WTC11 (cell line): ENCODE results near the gene IL4I1.

Source experiments
- ATF1 ChIP-seq: sonication (generic); formaldehyde crosslinking; IDR thresholded peaks from 2 replicates; pipeline ENCODE4 v1.8.1; 2023; ENCODE audit warnings: mild to moderate bottlenecking, moderate library complexity, missing genetic modification reagents
- CREB1 ChIP-seq: sonication (generic); formaldehyde crosslinking; IDR thresholded peaks from 2 replicates; pipeline ENCODE4 v1.8.0; 2023; ENCODE audit warnings: mild to moderate bottlenecking, missing genetic modification reagents
- E2F1 ChIP-seq: sonication (generic); formaldehyde crosslinking; IDR thresholded peaks from 2 replicates; pipeline ENCODE4 v1.8.0; 2022; ENCODE audit warnings: mild to moderate bottlenecking, missing genetic modification reagents
- MYBL2 ChIP-seq: sonication (generic); formaldehyde crosslinking; IDR thresholded peaks from 2 replicates; pipeline ENCODE4 v1.8.1; 2023; ENCODE audit warnings: mild to moderate bottlenecking, moderate library complexity, missing genetic modification reagents
- NR2C2 ChIP-seq: sonication (generic); formaldehyde crosslinking; IDR thresholded peaks from 2 replicates; pipeline ENCODE4 v1.8.0; 2022; ENCODE audit warnings: mild to moderate bottlenecking, missing genetic modification reagents
- RORB ChIP-seq: fragments of 250-450 bp; sonication (Bioruptor Pico); IDR thresholded peaks from 2 replicates; pipeline ENCODE4 v1.9.0; 2021; ENCODE audit warnings: mild to moderate bottlenecking
- TCF7 ChIP-seq: sonication (generic); formaldehyde crosslinking; IDR thresholded peaks from 2 replicates; pipeline ENCODE4 v1.8.0; 2022; ENCODE audit warnings: mild to moderate bottlenecking, low read depth, missing genetic modification reagents, moderate library complexity
- TEAD4 ChIP-seq: sonication (generic); formaldehyde crosslinking; IDR thresholded peaks from 2 replicates; pipeline ENCODE4 v1.8.0; 2022; ENCODE audit warnings: mild to moderate bottlenecking, missing genetic modification reagents
- ZNF121 ChIP-seq: sonication (generic); formaldehyde crosslinking; IDR thresholded peaks from 2 replicates; pipeline ENCODE4 v1.8.0; 2023; ENCODE audit warnings: missing genetic modification reagents
- ZNF423 ChIP-seq: fragments of 250-450 bp; sonication (Bioruptor Pico); IDR thresholded peaks from 2 replicates; pipeline ENCODE4 v2.1.2; 2022; ENCODE audit warnings: mild to moderate bottlenecking, moderate library complexity
- TF ChIP-seq, protein P1 (sequence below): fragments of 200-600 bp; IDR thresholded peaks from 2 replicates; pipeline ENCODE4 v1.8.0; 2022; ENCODE audit warnings: antibody characterized with exemption
- TF ChIP-seq, protein P2 (sequence below): sonication (generic); formaldehyde crosslinking; IDR thresholded peaks from 2 replicates; pipeline ENCODE4 v1.8.1; 2023; ENCODE audit warnings: mild to moderate bottlenecking, missing genetic modification reagents
- TF ChIP-seq, protein P3 (sequence below): sonication (generic); formaldehyde crosslinking; IDR thresholded peaks from 2 replicates; pipeline ENCODE4 v1.8.1; 2022; ENCODE audit warnings: missing genetic modification reagents, borderline replicate concordance
- TF ChIP-seq, protein P4 (sequence below): fragments of 250-450 bp; sonication (Bioruptor Pico); IDR thresholded peaks from 2 replicates; pipeline ENCODE4 v1.9.0; 2021; ENCODE audit warnings: mild to moderate bottlenecking, borderline replicate concordance

DNA sequence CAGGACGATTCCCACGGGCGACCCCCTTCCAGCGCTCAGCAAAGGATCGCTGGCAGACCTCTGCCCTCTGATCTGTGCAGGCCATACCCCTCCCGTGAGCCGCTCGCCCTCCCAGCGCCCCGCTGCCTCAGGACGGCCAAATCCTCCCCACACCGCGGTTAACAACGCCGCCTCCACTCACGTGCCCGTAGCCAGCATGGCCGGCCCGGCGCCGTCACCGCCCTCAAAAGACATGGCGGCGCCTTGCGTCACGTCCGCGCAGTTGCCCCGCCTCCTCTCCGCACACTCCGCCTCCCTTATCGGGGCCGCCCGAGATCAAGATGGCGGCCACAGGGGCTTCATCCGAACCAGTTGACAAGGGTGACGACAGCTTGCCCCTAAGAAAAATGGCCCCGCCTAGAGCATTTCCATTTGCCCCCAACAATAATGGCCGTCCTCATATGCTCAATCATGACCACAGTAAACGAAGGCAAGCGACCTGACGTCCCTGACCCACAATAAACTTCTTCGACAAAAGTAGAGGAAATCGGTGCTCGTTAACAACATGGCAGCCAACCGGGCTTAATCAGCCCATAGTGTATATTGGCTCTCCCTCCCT, 20.2 kb downstream of the IL4I1 start:
- TF ChIP-seq, protein P1, sequence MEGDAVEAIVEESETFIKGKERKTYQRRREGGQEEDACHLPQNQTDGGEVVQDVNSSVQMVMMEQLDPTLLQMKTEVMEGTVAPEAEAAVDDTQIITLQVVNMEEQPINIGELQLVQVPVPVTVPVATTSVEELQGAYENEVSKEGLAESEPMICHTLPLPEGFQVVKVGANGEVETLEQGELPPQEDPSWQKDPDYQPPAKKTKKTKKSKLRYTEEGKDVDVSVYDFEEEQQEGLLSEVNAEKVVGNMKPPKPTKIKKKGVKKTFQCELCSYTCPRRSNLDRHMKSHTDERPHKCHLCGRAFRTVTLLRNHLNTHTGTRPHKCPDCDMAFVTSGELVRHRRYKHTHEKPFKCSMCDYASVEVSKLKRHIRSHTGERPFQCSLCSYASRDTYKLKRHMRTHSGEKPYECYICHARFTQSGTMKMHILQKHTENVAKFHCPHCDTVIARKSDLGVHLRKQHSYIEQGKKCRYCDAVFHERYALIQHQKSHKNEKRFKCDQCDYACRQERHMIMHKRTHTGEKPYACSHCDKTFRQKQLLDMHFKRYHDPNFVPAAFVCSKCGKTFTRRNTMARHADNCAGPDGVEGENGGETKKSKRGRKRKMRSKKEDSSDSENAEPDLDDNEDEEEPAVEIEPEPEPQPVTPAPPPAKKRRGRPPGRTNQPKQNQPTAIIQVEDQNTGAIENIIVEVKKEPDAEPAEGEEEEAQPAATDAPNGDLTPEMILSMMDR: no peak
- no peak for TF ChIP-seq TCF7 (CRISPR knock-in tag)
- TF ChIP-seq, protein P2, sequence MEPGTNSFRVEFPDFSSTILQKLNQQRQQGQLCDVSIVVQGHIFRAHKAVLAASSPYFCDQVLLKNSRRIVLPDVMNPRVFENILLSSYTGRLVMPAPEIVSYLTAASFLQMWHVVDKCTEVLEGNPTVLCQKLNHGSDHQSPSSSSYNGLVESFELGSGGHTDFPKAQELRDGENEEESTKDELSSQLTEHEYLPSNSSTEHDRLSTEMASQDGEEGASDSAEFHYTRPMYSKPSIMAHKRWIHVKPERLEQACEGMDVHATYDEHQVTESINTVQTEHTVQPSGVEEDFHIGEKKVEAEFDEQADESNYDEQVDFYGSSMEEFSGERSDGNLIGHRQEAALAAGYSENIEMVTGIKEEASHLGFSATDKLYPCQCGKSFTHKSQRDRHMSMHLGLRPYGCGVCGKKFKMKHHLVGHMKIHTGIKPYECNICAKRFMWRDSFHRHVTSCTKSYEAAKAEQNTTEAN (CRISPR knock-in tag): no peak
- no peak for TF ChIP-seq RORB (CRISPR knock-in tag)
- TF ChIP-seq CREB1 (CRISPR knock-in tag): 0 out of 2 replicates have a peak, but pooled peaks have one; percentile 62
- no peak for TF ChIP-seq TEAD4 (CRISPR knock-in tag)
- TF ChIP-seq, protein P3, sequence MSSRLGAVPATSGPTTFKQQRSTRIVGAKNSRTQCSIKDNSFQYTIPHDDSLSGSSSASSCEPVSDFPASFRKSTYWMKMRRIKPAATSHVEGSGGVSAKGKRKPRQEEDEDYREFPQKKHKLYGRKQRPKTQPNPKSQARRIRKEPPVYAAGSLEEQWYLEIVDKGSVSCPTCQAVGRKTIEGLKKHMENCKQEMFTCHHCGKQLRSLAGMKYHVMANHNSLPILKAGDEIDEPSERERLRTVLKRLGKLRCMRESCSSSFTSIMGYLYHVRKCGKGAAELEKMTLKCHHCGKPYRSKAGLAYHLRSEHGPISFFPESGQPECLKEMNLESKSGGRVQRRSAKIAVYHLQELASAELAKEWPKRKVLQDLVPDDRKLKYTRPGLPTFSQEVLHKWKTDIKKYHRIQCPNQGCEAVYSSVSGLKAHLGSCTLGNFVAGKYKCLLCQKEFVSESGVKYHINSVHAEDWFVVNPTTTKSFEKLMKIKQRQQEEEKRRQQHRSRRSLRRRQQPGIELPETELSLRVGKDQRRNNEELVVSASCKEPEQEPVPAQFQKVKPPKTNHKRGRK: no peak
- TF ChIP-seq ATF1 (CRISPR knock-in tag): no peak
- no peak for TF ChIP-seq E2F1 (CRISPR knock-in tag)
- TF ChIP-seq NR2C2 (CRISPR knock-in tag): no peak
- TF ChIP-seq, protein P4, sequence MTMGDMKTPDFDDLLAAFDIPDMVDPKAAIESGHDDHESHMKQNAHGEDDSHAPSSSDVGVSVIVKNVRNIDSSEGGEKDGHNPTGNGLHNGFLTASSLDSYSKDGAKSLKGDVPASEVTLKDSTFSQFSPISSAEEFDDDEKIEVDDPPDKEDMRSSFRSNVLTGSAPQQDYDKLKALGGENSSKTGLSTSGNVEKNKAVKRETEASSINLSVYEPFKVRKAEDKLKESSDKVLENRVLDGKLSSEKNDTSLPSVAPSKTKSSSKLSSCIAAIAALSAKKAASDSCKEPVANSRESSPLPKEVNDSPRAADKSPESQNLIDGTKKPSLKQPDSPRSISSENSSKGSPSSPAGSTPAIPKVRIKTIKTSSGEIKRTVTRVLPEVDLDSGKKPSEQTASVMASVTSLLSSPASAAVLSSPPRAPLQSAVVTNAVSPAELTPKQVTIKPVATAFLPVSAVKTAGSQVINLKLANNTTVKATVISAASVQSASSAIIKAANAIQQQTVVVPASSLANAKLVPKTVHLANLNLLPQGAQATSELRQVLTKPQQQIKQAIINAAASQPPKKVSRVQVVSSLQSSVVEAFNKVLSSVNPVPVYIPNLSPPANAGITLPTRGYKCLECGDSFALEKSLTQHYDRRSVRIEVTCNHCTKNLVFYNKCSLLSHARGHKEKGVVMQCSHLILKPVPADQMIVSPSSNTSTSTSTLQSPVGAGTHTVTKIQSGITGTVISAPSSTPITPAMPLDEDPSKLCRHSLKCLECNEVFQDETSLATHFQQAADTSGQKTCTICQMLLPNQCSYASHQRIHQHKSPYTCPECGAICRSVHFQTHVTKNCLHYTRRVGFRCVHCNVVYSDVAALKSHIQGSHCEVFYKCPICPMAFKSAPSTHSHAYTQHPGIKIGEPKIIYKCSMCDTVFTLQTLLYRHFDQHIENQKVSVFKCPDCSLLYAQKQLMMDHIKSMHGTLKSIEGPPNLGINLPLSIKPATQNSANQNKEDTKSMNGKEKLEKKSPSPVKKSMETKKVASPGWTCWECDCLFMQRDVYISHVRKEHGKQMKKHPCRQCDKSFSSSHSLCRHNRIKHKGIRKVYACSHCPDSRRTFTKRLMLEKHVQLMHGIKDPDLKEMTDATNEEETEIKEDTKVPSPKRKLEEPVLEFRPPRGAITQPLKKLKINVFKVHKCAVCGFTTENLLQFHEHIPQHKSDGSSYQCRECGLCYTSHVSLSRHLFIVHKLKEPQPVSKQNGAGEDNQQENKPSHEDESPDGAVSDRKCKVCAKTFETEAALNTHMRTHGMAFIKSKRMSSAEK (CRISPR knock-in tag): peak; percentile 90
- no peak for TF ChIP-seq ZNF121 (CRISPR knock-in tag)
- TF ChIP-seq MYBL2 (CRISPR knock-in tag): no peak
- no peak for TF ChIP-seq ZNF423 (CRISPR knock-in tag)
